Superior temporal gyrus (tissue), 1 donor: ENCODE measurements around the gene MUC5B.
"Not testable (repeated sequence)": the region's sequence is repeated elsewhere in the genome, so short reads cannot be mapped to it uniquely, and the experiment has no call there.

Experiments
- DNase-seq: peaks from one replicate; pipeline ENCODE4 v3.0.0-alpha.2; 2016; ENCODE audit errors: extremely low spot score

The MUC5B gene

GRCh38 chr11:1202776-1203504 lies 19.9 kb upstream of the MUC5B start:
- DNase-seq, result peak; percentile 53

DNA sequence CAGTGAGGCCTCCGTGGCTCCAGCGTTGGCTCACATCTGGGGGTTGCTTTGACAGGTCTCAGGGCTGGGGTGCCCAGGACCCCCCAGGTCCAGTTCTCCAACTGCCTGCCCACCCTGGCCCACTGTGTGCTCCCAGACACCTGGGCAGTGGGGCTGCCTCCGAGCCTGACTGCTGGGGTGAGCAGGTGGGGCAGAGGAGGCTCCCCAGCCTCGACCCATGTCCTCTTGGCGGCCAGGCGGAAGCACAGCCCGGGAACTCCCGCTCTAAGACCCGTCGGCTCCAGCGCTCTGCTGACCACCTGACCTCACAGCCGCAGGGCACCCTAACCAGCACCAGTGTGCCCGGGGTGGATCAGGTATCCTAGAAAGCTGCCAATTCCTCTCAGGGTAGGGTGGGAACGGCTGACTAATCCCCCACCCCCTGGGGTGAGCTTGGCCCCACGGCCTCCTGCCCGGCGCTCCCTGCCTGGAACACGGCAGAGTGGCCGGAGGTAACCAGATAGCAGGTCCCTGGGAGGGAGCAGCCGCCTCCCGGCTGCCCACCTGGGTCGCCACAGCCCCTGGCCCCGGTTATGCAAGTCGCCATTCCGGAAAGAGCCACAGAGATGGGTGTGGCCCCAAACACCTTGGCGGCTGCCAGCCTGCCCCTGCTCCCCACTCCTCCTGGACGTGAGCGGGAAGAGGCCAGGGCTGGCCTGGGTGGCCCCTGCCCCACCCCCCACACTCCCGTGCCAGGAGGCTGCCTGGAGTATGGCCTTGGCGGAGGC lies 19.2 kb upstream of the MUC5B start:
- no peak for DNase-seq

DNA sequence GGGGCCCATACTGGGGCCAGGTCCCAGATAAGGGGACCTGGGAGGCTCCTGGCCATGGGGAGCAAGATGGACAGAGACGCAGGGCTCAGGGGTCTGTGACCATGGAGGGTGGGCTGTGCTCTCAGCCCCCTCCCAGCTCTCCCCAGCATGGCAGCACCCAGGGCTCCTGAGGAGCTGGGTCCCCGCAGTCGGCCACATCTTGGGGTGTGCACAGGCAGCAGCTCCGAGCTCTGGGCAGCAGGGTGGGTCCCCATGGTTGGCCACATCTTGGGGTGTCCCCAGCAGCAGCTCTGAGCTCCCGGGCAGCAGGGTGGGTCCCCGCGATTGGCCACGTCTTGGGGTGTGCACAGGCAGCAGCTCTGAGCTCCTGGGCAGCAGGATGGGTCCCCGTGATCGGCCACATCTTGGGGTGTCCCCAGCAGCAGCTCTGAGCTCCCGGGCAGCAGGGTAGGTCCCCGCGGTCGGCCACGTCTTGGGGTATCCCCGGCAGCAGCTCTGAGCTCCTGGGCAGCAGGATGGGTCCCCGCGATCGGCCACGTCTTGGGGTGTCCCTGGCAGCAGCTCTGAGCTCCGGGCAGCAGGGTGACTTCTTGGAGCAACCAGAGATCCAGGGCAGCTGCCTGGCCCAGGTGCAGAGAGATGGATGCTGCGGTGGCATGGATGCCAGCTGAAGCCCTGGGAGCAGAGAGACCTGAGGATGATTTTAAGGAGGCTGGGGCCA lies 18.3 kb upstream of the MUC5B start:
- DNase-seq, result no peak

GRCh38 chr11:1205121-1205986 lies 17.5 kb upstream of the MUC5B start:
- DNase-seq, result no peak

DNA sequence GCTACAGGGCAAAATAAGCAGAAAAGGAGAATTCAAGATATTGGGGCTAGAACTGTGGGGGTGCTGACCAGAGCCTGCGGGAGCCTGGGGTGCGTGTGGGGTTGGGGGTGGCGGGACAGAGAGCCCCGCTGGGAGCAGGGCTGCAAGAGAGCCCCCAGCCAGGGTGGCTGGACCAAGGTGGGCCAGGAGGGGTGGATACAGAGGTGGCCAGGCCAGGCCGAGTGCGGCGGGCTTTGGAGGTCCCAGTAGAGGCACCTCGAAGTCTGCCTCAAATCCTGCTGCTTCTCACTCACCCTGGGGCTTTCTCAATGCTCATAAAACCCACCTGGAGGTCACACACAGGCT lies 16.9 kb upstream of the MUC5B start:
- no peak for DNase-seq

DNA sequence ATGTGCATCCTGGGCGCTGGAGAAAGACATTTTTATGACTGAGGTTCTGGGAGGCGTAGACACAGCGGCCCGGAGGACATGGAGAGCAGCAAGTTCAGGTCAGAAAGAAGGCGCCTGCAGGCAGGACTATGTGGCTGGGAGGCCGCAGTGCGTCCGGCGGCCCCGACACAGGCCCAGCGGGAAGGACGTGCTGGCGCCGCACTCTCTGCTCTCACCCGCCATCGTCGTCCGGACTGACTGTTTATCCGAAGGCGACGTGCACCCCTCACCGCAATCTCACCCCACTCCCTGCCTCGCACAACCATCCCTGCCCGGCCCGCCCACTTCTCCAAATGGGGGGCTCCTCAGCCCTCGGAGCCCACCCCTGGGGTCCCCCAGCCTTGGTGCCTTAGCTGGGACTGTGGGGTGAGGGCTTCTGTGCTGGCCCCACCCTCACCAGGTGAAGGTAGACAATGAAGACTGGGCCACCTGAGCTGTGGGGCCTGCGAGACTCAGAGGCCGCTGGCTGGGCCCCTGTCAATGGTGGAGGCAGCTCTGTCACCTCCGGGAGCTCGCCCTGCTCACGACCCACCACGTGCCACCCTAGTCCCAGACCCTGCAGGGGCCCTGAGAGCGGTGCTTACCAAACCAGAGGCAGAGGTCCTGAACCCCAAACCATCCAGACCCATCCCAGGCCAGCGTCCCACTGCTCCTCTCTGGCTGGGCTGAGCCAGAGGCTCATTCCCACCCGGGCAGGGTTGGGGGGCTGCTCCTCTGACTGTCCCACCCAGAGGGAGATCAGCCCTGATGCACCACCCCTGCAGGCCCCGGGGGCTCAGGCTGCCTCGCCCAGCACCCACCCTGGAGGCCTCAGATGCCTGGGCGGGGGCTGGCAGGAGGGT lies 16.2 kb upstream of the MUC5B start:
- no peak for DNase-seq

DNA sequence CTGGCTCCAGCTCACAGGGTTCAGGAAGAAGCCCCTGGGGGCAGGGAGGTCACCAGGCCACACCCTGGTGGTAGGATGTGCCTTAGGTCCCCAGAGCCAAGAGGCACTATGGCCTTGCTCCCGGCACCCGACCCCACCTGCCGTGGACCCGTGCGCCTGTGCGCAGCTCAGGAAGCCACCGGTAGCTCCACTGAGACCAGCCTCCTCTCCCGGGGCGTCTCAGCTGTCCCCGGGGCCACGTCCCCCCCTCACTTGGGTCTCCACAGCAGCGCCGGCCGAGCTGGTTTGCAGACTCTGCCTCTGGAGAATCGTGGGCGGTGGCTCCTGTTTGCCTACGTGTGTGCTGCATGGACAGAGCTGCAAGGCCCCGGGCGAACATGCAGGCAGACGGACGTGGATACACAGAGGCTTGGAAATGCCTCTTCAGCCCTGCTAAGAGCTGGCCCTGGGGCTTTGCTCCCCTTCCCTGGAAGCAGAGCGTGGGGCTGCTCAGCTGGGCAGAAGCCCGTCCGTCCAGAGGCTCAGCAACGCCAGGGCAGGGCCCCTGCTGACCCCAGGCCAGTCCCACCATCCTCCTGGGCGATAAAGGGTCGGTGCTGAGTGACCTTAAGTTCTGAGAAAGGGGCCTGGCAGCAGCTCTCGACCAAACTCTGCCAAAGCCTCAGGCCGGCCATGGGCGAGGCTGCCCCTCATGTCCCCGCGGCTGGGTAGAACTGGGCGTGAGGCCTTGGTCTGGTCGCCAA lies 15.3 kb upstream of the MUC5B start:
- DNase-seq, result no peak

DNA sequence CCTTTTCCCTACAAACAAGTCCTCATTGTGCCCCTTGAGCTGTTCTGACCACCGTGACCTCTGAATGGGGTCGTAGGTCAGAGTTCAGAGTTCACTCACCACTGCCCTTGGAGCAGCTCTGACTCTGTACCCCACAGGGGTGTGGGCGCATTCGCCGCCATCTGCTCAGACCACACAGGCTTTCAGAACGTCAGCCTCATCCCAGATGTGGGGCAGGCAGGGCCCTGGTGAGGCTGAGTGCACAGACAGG lies 14.8 kb upstream of the MUC5B start:
- DNase-seq, result no peak

DNA sequence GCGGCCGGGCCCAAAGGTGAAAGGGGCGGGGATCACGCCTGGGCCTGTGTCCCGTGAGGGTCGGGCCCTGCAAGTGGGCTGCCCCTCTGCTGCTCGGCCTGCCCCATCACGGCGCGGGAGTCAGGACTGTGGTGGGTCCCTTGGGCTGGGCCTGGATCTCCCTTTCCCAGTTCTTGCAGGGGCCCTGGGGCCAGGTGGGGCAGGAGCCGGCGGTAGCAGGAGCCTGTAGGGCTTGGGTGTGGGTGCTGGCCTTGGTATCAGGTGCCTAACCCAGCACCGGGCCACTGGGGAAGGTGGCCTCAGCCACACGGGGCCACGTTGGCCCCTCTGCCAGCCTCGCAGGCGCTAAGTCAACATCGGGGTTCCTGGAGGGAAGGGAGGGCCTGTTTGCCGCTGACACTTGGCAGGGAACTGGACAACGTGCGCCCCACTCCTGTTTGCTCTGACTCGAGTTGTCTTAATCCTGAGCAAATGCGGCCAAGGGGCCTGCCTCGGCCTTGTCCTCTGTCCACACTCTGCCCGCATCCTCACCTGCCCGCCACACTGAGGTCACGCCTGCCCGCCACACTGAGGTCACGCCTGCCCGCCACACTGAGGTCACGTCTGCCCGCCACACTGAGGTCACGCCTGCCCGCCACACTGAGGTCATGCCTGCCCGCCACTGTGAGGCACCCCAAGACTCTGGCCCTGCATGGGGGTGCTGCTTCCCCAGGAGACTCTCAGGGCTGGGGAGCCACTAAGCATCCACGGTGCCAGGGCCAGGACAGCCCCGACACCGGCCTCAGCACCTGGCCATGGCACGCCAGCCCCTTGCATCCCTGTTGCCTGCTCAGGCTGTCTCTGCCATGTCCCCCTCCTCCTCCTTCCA lies 14.2 kb upstream of the MUC5B start:
- no peak for DNase-seq

- DNase-seq, result no peak
Observed at GRCh38 chr11:1209371-1210057, 13.4 kb upstream of the MUC5B start.

- no peak for DNase-seq
Observed at GRCh38 chr11:1211838-1212237, 11.0 kb upstream of the MUC5B start.

DNA sequence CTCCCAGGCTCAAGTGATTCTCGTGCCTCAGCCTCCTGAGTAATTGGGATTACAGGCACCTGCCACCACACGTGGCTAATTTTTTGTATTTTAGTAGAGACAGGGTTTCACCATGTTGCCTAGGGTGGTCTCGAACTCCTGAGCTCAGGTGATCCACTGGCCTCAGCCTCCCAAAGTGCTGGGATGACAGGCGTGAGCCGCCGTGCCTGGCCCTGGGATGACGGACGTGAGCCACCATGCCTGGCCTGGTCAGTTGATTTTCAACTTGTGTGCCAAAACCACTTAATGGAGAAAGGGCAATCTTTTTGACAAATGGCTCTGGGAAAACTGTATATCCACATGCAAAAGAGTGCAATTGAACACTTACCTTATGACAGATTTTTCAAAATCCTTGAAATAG lies 7.0 kb upstream of the MUC5B start:
- DNase-seq, result not testable (repeated sequence)

DNA sequence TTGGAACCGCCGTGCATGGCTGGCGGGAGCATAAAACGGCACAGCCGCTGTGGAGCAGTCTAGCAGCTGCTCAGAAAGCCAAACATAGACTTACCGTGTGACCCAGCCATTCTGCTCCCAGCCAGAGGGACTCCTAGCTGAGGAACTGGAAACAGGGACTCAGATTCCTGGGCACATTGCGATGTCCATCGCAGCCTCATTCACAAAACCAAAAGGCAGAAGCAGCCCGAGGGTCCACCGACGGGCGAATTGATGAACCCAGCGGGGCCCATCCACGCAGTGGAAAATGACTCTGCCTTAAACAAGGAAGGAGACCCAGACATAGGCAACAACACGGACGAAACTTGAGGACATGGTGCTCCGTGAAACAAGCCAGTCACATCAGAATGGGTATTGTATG lies 5.7 kb upstream of the MUC5B start:
- DNase-seq, result no peak

DNA sequence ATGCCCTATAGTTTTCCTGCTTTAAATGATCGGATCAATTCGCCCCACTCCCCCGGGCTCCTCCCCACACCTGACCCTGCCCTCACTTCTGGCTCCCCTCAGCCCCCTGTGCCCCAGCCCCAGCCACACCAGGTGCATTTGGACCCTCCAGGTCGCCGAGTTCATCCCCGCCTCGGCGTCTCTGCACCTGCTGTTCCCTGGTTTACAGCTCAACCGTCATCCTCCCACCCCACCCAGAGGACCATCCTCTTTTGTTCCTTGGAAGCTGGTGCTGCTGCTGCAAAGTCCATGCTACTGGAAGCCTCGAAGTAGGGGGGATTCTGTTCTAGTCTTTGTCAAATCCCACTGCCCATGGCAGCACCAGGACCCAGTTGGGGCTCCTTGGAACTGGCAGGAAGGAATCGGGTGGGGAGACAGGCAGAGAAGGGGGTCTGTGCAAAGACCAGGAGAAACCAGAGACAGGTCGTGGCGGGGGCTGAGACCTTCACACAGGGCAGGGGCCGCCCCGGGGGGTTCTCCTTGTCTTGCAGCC lies 4.5 kb upstream of the MUC5B start:
- DNase-seq, result no peak

GRCh38 chr11:1218788-1219445 lies 3.9 kb upstream of the MUC5B start:
- no peak for DNase-seq

DNA sequence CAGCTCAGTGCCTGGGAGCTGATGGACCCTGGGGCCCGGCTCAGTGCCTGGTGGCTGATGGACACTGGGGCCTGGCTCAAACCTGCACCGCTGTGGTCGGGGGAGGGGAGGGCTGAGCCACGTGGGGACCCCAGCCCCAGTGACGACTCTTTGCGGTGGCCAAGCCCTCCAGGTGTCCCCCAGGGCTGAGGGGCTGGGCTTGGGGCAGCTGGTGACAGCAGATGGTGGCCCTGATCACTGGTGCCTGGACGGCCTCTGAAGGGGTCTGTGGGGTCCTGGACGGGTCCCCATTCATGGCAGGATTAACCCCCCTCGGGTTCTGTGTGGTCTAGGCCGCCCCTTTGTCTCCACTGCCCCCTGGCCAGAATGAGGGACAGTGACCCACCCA lies 3.4 kb upstream of the MUC5B start:
- DNase-seq, result no peak

DNA sequence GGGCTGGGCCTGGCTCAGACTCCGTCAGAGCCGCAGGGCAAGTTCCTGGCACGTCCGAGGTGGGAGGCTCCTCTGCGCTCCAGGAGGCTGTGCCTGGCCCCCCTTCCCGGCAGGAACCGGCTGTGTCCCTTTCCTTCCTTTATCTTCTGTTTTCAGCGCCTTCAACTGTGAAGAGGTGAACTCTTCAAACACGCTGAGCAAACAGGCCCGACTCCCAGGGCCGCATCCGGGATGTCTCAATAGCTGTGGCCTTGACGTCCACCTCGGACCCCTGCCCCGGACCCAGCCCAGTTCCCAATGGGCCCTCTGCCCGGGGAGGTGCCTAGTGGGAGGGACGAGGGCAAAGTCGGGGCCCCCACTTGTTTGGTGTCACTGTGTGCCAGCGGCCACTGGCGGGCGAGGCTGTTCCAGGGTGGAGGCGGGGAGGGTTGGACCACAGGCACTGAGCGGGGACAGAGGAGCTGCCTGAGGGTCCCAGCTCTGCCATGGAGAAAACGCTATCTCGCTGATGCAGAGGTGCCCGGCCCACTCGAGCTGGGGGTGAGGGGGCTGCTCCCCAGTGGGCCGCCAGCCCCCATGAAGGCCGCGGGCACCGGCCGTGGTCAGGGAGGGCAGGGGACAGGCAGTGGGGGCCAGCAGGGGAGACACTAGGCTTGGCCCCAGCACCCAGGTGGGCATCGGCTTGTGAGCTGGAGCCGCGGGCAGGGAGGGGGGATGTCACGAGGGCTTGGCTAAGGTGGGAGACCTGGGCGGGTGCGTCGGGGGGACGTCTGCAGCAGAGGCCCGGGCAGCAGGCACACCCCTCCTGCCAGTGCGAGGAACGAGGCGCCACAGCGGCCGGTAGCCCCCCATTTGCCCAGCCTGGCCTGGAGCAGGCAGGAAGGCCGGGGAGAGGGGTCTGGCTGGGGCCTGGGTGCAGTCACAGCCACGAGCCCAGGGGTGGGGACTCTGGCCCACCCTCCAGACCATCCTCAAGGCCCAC lies 2.7 kb upstream of the MUC5B start:
- DNase-seq, result no peak
